ENCODE measurements around the gene MSI2.

GRCh38 chr17:57372156-57372555 is 115.8 kb downstream of the MSI2 start:
- TF ChIP-seq CTCF (IDR thresholded peaks at IDR 0.05; ENCODE audit: extremely low read depth in 1 of 2, insufficient read depth in 1 of 2, low read depth in 1 of 2, low read length in 2 of 2): no peak
- TF ChIP-seq EZH2 (IDR thresholded peaks at IDR 0.05; ENCODE audit: borderline replicate concordance, low read depth, low read length, severe bottlenecking): no peak
- TF ChIP-seq MAX (IDR thresholded peaks at IDR 0.05; ENCODE audit: insufficient read depth, insufficient read length): no peak
- TF ChIP-seq POLR2A (IDR thresholded peaks at IDR 0.05; ENCODE audit: low read depth, low read length): no peak
- TF ChIP-seq JUN (IDR thresholded peaks at IDR 0.05; ENCODE audit: borderline replicate concordance, insufficient read depth, insufficient read length, low read depth): no peak
- TF ChIP-seq POLR2AphosphoS5 (IDR thresholded peaks at IDR 0.05; ENCODE audit: insufficient read depth, low read depth, low read length): no peak
- no peak for TF ChIP-seq FOS (IDR thresholded peaks at IDR 0.05; ENCODE audit: borderline replicate concordance, insufficient read depth, low read length)
- no peak for TF ChIP-seq GATA2 (IDR thresholded peaks at IDR 0.05; ENCODE audit: insufficient read depth, insufficient read length, low read depth, low read length)
- no peak for TF ChIP-seq MYC (IDR thresholded peaks at IDR 0.05; ENCODE audit: low read depth, low read length)

All from endothelial cell of umbilical vein (primary cell).